ENCODE data around the gene SIAH3.
"Not testable (repeated sequence)": the region's sequence is repeated elsewhere in the genome, so short reads cannot be mapped to it uniquely, and the experiment has no call there.

SIAH3 gene, protein sequence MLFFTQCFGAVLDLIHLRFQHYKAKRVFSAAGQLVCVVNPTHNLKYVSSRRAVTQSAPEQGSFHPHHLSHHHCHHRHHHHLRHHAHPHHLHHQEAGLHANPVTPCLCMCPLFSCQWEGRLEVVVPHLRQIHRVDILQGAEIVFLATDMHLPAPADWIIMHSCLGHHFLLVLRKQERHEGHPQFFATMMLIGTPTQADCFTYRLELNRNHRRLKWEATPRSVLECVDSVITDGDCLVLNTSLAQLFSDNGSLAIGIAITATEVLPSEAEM

DNA sequence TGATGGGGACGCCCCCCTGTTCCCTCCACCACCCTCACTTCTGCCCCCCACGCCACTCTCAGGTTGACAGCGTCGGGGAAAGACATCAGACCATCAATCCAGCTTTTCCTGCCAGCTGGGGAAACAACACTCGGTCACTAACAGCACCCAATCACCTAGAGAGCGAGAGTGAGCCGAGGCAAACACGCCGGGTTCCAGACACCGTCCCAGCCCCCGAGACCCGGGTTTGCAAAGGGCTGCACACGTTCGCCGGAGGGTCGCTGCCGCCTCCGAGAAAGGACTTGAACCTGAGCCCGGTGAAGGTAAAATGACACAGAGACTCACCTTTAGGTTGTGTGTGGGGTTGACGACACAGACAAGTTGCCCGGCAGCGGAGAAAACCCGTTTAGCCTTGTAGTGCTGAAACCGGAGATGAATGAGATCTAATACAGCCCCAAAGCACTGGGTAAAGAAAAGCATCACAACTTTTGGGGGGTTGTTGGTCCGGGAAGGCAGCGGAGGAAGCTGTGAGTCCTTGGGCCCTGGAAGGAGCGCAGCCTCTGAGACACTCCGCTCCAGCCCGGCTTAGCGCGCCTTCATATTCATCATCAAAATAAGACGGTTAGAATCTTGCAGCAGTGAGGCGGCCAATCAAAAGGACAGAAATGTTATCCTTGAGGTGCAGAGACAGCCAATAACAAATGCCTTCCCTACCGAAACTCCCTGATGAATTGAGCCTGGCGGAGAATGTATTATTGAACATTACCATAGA is at the start of gene SIAH3:
Gene SIAH3 (minus strand): TSS at position 583 of the 751 bp plus-strand sequence. CDS start 124 bp downstream, at position 459.
- no peak for DNase-seq

DNA sequence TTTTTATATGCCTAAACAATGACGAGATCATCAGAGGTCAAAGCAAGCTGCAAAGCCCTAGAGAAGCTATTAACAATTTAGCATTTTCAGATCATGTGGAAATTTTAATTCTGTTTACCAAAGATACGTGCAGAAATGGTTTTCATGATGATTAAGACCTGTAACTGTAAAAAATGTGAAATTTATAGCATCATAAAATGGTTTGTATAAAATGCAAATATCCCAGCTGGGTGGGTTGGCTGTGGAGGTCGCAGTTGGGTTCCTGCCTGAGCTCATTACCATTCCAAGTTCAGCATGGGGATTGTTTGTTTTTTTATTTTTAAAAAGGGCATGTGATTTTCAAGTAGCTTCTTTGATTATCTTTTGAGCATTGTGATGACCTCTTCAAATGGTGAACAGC is 47.9 kb upstream of the SIAH3 start:
- DNase-seq: no peak

DNA sequence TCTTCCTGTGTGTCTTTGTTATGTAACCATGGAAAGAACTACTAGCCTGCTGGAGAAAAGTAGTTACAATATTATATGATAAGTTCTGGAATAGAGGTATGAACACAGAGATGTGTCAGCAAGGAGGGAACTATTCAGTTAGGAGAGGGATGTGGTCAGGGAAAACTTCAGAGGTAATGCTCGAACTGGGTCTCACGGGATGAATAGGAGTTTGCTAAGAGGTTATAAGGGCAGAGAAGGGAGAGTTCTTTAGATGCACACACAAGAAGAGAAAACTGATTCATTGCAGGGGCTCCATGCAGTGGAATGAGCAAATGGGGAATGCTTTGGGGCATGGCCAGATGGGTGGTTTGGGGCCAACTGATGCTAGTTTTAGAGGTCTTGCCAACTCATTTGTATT is 46.0 kb upstream of the SIAH3 start:
- DNase-seq: no peak

DNA sequence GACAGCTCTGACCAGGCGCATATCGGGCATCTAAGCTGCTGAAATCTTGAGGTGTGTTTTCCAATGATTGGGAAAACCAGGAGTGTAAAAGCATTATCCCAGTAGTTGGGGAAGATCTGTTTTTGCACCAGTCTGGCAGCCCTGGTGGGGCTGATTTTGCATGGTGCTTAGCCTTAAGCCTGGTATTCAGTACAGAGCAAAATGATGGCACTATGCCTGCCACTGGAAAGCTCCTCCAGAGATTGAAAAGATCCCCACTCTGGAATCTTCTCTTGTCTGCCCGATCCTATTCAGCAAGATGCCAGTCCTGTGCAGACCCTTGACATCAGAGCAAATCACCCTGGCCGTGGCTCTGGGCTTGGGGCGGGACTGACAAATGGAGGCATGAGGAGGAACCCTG is 44.7 kb upstream of the SIAH3 start:
- DNase-seq: no peak

- no peak for DNase-seq
Measured at GRCh38 chr13:45895881-45896280, 44.3 kb upstream of the SIAH3 start.

GRCh38 chr13:45892513-45892912 is 41.0 kb upstream of the SIAH3 start:
- DNase-seq: no peak

DNA sequence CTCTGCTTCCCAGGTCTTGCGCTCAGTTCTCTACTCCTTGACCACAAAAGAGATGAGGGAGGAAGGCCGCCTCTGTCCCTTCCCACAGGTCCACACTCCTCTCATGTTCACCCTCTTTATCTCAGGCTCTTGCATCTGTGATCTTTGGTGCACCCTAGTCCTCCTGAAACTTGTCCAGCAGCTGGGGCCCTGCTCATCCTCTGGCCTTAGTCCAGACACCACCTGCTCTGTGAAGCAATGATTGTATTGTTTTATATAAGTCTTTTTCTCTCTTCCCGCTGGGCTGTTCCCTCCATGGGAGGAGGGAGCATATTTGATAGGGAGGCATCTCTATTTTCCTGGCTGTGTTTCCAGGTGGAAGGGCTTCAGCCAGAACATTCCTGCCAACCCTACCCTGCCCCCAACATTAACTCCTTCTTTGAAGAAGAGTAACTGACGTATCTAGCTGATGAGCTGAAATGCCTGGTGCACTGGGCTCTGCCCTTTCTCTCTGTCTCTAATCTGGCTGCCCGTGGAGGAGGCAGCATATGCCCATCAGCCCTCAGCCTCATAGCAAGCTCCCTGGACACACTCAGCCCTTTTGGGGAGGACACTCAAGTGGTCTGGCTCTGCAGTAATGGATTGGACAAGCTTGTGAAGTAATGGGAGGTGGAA is 38.2 kb upstream of the SIAH3 start:
- DNase-seq: no peak

GRCh38 chr13:45886466-45886865 is 34.9 kb upstream of the SIAH3 start:
- no peak for DNase-seq

DNA sequence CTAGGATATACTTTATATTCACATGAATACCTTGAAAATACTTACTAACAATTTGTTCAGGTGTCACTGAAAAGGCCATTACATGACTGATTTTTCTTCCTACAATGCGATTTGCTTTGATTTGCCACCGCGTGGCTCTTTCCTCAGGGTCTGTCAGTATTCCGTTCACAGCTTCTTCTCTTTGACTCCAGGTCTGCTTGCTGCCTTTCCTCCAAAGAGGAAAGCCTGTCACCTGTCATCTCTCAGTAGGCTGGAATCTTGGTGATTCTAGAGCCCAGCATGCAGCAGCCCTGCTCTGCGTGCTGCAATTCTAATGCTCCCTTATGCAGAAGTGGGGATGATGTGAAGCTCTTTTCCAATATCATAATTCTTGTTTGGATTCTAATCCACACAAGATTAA is 33.6 kb upstream of the SIAH3 start:
- no peak for DNase-seq

GRCh38 chr13:45882626-45883025 is 31.1 kb upstream of the SIAH3 start:
- DNase-seq: no peak

GRCh38 chr13:45881353-45881752 is 29.8 kb upstream of the SIAH3 start:
- DNase-seq: no peak

DNA sequence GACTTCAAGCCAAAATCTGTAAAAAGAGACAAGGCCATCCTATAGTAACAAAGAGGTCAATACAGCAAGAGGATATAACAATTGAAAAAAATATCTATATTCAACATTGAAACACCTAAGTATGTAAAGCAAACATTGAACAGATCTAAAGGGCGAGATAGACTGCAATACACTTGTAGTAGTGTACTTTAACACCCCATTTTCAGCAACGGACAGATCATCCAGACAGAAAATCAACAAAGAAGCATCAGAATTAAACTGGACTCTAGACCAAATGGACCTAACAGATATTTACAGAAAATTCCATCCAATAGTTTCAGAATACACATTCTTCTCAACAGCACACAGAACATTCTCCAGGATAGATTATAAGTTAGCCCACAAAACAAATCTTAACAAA is 28.7 kb upstream of the SIAH3 start:
- DNase-seq: no peak

DNA sequence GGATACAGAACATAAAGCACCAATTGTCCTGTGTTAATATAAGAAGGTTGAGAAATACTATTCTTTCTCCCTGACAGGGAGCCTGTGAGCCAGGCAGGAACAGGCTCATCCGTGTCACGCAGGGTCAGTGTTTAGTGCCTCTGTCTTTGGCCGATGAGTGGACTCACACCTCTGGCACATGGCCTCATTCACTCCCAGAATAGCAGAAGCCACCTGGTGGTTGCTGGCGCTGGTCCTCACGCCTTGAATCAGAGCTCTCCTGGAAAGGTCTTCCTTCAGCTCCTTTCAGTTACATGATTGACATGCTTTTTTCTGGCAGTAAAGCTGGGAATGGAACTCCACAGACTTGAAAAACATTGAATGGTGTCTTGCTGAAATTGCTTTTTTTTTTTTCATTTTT is 28.1 kb upstream of the SIAH3 start:
- DNase-seq: peak; percentile 5

GRCh38 chr13:45878966-45879365 is 27.4 kb upstream of the SIAH3 start:
- DNase-seq: no peak

DNA sequence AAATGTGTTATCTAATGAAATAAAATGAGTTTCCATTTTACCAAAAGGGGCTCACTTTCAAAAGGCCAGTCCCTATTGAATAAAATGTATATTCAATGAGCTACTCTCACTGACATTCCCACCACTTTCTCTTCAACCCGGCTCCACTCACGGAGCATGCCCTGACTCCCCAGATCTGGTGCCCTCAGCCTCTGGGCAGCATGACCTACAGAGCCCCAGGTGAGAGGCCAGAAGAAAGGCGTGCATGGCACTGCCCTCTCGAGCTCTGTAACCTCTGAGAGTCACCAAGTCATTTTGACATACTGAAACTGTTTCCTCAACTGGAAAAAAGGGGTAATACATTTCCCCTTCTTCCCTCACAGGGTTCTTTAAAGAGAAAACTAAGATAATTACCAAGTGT is 25.2 kb upstream of the SIAH3 start:
- DNase-seq: no peak

GRCh38 chr13:45875951-45876350 is 24.4 kb upstream of the SIAH3 start:
- no peak for DNase-seq

- DNase-seq: no peak
Measured at GRCh38 chr13:45873491-45874325, 22.2 kb upstream of the SIAH3 start.

DNA sequence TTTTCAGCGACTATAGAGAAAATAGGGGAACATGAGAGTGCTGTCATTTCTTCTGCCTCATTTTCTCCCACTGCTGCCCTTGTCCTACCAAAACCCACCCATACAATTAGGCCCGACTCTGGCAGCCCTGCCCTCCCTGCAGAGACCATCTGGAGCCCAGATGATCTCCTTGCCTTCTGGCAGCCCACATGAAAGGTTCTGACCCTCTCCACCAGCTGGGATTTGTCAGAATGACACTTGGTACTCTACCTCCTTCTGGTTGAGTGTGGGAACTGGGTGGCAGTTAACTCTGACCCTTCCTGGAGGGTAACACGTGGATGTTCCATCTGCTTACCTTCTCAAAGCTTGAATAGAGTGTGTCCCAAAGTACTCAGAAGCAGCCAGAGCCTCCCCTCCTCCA is 21.0 kb upstream of the SIAH3 start:
- no peak for DNase-seq

DNA sequence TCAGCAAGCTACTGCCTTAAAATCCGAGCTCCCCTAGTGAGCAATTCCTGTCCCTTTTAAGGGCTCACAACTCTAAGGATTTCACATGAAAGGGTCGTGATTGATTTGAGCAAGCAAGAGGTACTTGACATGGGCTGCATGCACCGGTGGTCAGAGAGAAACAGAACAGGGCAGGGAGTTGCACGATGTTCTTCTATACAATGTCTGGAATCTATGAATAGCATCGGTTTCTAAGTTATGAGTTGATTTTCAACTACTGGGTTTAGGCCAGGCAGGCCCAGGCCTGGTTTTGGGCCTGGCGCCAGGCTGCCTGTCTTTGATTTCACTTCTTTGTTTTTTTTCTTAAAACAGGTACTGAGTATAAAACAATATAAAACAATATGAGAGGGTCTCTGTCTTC is 19.6 kb upstream of the SIAH3 start:
- not testable (repeated sequence) for DNase-seq

DNA sequence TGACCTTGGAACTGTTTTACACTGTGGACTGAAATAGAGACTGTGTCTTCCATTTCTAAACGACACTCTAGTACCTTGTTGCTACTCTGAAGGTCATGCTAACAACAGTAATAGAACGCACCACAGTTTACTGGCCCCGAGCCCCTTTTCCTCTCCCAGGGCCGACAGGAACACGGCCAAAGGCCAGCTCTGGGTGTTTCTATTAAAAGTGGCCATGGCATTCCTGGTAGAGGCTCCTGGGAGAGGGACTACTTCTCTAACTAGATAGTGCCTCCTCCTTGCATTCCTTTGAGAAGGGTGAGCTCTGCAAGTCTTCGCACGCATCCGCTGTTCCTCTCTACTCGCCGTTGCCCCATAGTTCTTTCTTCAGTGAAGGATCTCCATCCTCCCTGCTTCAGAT is 18.7 kb upstream of the SIAH3 start:
- DNase-seq: no peak

- no peak for DNase-seq
Measured at GRCh38 chr13:45865414-45865813, 13.9 kb upstream of the SIAH3 start.

- no peak for DNase-seq
Measured at GRCh38 chr13:45863709-45864590, 12.4 kb upstream of the SIAH3 start.

Measured in hematopoietic multipotent progenitor cell treated with erythropoietin and hydrocortisone succinate and interleukin-3 and kit ligand, for 8 days (in vitro differentiated cells).